ENCODE measurements around the gene RPS6KA1. TPM values are rescaled to one million over a fixed set of nuclear protein-coding genes. Genes with fewer than 3 reads are reported as not detected.

Gene RPS6KA1
- total RNA-seq, 1 experiment from 2014 or later, result 65.5 TPM

DNA sequence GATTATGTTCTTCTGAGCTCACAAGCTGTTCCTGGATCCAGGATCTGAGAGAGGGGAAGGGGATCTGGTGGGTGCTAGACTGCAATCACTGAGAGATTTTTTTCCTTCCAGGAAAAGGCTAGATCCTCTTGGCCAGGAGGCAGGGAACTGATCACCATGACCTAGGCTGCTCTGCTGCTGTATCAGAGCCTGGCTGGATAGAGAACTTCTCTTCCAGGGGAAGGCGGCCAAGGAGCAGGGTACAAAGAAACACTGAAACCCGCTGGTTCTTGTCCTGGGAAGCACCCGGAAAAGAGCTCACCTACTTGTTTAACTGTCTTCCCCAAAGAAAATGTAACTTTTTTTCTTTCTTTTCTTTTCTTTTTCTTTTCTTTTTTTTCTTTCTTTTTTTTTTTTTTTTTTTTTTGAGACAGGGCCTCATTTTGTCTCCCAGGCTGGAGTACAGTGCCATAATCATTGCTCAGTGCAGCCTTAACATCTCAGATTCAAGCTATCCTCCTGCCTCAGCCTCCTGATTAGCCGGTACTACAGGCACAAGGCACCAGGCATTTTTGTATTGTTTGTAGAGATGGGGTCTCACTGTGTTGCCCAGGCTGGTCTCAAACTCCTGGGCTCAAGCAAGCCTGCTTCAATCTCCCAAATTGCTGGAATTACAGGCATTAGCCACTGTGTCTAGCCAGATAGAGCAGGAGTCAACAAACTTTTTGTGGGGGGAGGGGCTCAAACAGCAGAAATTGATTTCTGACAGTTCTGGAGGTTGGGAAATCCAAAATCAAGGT lies 12.4 kb upstream of the RPS6KA1 start:
- H3K4me3 Mint-ChIP-seq, result no peak overlapping the region
- peaks cover 9% of the 10 kb centered on the region for H3K4me1 Mint-ChIP-seq
- H3K27me3 Mint-ChIP-seq (ENCODE audit: low read depth), result no peaks in the 10 kb centered on the region
- no peaks in the 10 kb centered on the region for H3K36me3 Mint-ChIP-seq
- ChIA-PET POLR2A (interaction anchor here (0.6 to 1.2 kb wide), 3 partner anchors 14 to 431 kb away, joined by 3 to 4 read pairs (median 4); no protein-coding TSS in a partner anchor), CTCF (interaction anchor here (0.7 to 1.8 kb wide), 6 partner anchors 11 to 341 kb away, joined by 3 to 8 read pairs (median 3); no protein-coding TSS in a partner anchor)
- TF ChIP-seq ZNF121 (CRISPR knock-in tag; IDR thresholded peaks at IDR 0.05) (peak; percentile 81), GABPB1 (CRISPR knock-in tag; IDR thresholded peaks at IDR 0.05) (no peak)
- TF ChIP-seq, protein P1, sequence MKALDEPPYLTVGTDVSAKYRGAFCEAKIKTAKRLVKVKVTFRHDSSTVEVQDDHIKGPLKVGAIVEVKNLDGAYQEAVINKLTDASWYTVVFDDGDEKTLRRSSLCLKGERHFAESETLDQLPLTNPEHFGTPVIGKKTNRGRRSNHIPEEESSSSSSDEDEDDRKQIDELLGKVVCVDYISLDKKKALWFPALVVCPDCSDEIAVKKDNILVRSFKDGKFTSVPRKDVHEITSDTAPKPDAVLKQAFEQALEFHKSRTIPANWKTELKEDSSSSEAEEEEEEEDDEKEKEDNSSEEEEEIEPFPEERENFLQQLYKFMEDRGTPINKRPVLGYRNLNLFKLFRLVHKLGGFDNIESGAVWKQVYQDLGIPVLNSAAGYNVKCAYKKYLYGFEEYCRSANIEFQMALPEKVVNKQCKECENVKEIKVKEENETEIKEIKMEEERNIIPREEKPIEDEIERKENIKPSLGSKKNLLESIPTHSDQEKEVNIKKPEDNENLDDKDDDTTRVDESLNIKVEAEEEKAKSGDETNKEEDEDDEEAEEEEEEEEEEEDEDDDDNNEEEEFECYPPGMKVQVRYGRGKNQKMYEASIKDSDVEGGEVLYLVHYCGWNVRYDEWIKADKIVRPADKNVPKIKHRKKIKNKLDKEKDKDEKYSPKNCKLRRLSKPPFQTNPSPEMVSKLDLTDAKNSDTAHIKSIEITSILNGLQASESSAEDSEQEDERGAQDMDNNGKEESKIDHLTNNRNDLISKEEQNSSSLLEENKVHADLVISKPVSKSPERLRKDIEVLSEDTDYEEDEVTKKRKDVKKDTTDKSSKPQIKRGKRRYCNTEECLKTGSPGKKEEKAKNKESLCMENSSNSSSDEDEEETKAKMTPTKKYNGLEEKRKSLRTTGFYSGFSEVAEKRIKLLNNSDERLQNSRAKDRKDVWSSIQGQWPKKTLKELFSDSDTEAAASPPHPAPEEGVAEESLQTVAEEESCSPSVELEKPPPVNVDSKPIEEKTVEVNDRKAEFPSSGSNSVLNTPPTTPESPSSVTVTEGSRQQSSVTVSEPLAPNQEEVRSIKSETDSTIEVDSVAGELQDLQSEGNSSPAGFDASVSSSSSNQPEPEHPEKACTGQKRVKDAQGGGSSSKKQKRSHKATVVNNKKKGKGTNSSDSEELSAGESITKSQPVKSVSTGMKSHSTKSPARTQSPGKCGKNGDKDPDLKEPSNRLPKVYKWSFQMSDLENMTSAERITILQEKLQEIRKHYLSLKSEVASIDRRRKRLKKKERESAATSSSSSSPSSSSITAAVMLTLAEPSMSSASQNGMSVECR (CRISPR knock-in tag; IDR thresholded peaks at IDR 0.05; ENCODE audit: borderline replicate concordance), result no peak
- DNase-seq (ENCODE audit: low spot score) (no peak), ATAC-seq (no peak)
- no peaks in the 10 kb centered on the region for H3K9me3 Mint-ChIP-seq
- no peak overlapping the region for H3K27ac Mint-ChIP-seq

DNA sequence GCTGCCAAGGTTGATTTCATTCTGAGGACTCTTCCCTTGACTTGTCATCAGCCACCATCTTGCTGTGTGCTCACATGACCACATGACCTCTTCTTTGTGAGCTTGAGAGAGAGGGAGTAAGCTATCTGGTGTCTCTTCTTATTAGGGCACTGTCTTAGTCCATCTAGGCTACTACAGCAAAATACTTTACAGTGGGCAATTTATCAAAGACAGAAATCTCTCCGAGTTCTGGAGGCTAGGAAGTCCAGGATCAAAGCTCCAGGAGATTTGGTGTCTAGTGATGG lies 11.9 kb upstream of the RPS6KA1 start:
- Mint-ChIP-seq H3K36me3 (no peaks in the 10 kb centered on the region), H3K4me3 (no peak overlapping the region), H3K9me3 (no peaks in the 10 kb centered on the region), H3K27ac (no peak overlapping the region), H3K4me1 (peaks cover 9% of the 10 kb centered on the region), H3K27me3 (ENCODE audit: low read depth) (no peaks in the 10 kb centered on the region)
- ATAC-seq (no peak), DNase-seq (ENCODE audit: low spot score) (no peak)
- TF ChIP-seq, protein P2, sequence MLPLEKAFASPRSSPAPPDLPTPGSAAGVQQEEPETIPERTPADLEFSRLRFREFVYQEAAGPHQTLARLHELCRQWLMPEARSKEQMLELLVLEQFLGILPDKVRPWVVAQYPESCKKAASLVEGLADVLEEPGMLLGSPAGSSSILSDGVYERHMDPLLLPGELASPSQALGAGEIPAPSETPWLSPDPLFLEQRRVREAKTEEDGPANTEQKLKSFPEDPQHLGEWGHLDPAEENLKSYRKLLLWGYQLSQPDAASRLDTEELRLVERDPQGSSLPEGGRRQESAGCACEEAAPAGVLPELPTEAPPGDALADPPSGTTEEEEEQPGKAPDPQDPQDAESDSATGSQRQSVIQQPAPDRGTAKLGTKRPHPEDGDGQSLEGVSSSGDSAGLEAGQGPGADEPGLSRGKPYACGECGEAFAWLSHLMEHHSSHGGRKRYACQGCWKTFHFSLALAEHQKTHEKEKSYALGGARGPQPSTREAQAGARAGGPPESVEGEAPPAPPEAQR (CRISPR knock-in tag; IDR thresholded peaks at IDR 0.05), result no peak
- TF ChIP-seq TEAD1 (CRISPR knock-in tag; IDR thresholded peaks at IDR 0.05) (no peak), HMGA2 (CRISPR knock-in tag; IDR thresholded peaks at IDR 0.05) (no peak), ZNF423 (CRISPR knock-in tag; IDR thresholded peaks at IDR 0.05) (no peak), ZNF396 (CRISPR knock-in tag; IDR thresholded peaks at IDR 0.05; ENCODE audit: borderline replicate concordance) (no peak), NR3C1 (CRISPR knock-in tag; conservative IDR thresholded peaks at IDR 0.05; ENCODE audit: low read depth) (no peak), ATF1 (CRISPR knock-in tag; IDR thresholded peaks at IDR 0.05) (no peak), FOXP1 (CRISPR knock-in tag; IDR thresholded peaks at IDR 0.05; ENCODE audit: borderline replicate concordance) (no peak), ZBTB21 (CRISPR knock-in tag; IDR thresholded peaks at IDR 0.05; ENCODE audit: borderline replicate concordance) (no peak), MYBL2 (CRISPR knock-in tag; IDR thresholded peaks at IDR 0.05) (no peak), JUN (CRISPR knock-in tag; IDR thresholded peaks at IDR 0.05) (no peak)
- TF ChIP-seq, protein P1 (CRISPR knock-in tag; IDR thresholded peaks at IDR 0.05; ENCODE audit: borderline replicate concordance), result no peak
- TF ChIP-seq, protein P3, sequence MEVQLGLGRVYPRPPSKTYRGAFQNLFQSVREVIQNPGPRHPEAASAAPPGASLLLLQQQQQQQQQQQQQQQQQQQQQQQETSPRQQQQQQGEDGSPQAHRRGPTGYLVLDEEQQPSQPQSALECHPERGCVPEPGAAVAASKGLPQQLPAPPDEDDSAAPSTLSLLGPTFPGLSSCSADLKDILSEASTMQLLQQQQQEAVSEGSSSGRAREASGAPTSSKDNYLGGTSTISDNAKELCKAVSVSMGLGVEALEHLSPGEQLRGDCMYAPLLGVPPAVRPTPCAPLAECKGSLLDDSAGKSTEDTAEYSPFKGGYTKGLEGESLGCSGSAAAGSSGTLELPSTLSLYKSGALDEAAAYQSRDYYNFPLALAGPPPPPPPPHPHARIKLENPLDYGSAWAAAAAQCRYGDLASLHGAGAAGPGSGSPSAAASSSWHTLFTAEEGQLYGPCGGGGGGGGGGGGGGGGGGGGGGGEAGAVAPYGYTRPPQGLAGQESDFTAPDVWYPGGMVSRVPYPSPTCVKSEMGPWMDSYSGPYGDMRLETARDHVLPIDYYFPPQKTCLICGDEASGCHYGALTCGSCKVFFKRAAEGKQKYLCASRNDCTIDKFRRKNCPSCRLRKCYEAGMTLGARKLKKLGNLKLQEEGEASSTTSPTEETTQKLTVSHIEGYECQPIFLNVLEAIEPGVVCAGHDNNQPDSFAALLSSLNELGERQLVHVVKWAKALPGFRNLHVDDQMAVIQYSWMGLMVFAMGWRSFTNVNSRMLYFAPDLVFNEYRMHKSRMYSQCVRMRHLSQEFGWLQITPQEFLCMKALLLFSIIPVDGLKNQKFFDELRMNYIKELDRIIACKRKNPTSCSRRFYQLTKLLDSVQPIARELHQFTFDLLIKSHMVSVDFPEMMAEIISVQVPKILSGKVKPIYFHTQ (CRISPR knock-in tag; IDR thresholded peaks at IDR 0.05), result no peak
- TF ChIP-seq, protein P4, sequence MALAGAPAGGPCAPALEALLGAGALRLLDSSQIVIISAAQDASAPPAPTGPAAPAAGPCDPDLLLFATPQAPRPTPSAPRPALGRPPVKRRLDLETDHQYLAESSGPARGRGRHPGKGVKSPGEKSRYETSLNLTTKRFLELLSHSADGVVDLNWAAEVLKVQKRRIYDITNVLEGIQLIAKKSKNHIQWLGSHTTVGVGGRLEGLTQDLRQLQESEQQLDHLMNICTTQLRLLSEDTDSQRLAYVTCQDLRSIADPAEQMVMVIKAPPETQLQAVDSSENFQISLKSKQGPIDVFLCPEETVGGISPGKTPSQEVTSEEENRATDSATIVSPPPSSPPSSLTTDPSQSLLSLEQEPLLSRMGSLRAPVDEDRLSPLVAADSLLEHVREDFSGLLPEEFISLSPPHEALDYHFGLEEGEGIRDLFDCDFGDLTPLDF (CRISPR knock-in tag; IDR thresholded peaks at IDR 0.05), result no peak
- POLR2A ChIA-PET, result interaction anchor here (0.5 to 1.2 kb wide), 4 partner anchors 14 to 432 kb away, joined by 3 to 4 read pairs (median 4); no protein-coding TSS in a partner anchor
- CTCF ChIA-PET, result interaction anchor here (0.7 to 1.8 kb wide), 6 partner anchors 10 to 341 kb away, joined by 3 to 8 read pairs (median 3); no protein-coding TSS in a partner anchor

Measured in WTC11 (cell line).